ENCODE data around the gene SEC14L2. TPM values are rescaled to one million over a fixed set of nuclear protein-coding genes. Genes with fewer than 3 reads are reported as not detected.

Gene SEC14L2
- total and polyA plus RNA-seq, 2 of the 4 experiments (the other 2 are of a cell fraction), result 38.7 to 54.8 TPM

- H3K4me1 ChIP-seq (ENCODE audit: control insufficient read depth, insufficient read depth, low read length), result peaks cover 9% of the 10 kb centered on the region
- 0 out of 2 replicates have a peak overlapping the region, but pooled peaks have one; percentile 98 for H3K14ac ChIP-seq (replicated peaks; ENCODE audit: low read depth, low read length)
- no TSS peak for BruUV-seq (replicated peaks)
- H3K9me1 ChIP-seq (ENCODE audit: insufficient read depth, low read length), result peaks cover 3% of the 10 kb centered on the region; the same call in 1 of the 2 replicates
- CTCF ChIA-PET, result no interaction called here
- peak overlapping the region; percentile 99; the same call in 1 of the 2 replicates for H2AK5ac ChIP-seq (ENCODE audit: low read depth, low read length)
- ATAC-seq (ENCODE audit: low read depth), result no peak
- H3K4me3 ChIP-seq (ENCODE audit: insufficient read depth, low read depth, low read length), result no peak overlapping the region
- peaks cover 29% of the 10 kb centered on the region for H3K36me3 ChIP-seq (ENCODE audit: control insufficient read depth, insufficient read depth, low read length)
- H3K56ac ChIP-seq (ENCODE audit: extremely low read depth, insufficient read depth, low read length), result no peak overlapping the region
- in situ Hi-C loops (cut with MboI; ENCODE audit: low sequenced_read_pairs), result no loop called here
- no peak overlapping the region for H3K18ac ChIP-seq (ENCODE audit: low read depth, low read length)
- H2BK5ac ChIP-seq (ENCODE audit: low read depth, low read length, poor library complexity, severe bottlenecking), result no peak overlapping the region
- H3K4ac ChIP-seq (ENCODE audit: low read depth, low read length), result peak overlapping the region; percentile 92
- no peak overlapping the region for H4K5ac ChIP-seq (ENCODE audit: low read depth, low read length)
- no peak for DNase-seq
- no peak overlapping the region for H2BK15ac ChIP-seq (ENCODE audit: low read depth, low read length)
- peak overlapping the region; percentile 98 for H2AK9ac ChIP-seq (replicated peaks; ENCODE audit: low read depth, low read length, poor library complexity)
- H2AFZ ChIP-seq (replicated peaks; ENCODE audit: low read length, poor library complexity), result peak overlapping the region; percentile 23
- H3K23ac ChIP-seq (ENCODE audit: low read depth, low read length), result peak overlapping the region; percentile 51; the same call in 1 of the 2 replicates
- H3K9ac ChIP-seq (ENCODE audit: low read depth, low read length), result peak overlapping the region; percentile 93
- POLR2A ChIA-PET (ENCODE audit: unreplicated experiment), result interaction anchor here (0.6 kb wide), 2 partner anchors 122 to 181 kb away, joined by 3 read pairs; no protein-coding TSS in a partner anchor
- peak overlapping the region; percentile 14; the same call in 1 of the 2 replicates for H4K91ac ChIP-seq (ENCODE audit: insufficient read depth, low read depth, low read length)
- H4K8ac ChIP-seq (ENCODE audit: low read depth in 2 of 2, low read length in 2 of 2), result peak overlapping the region in 1 of 2 experiments; percentile 97; a peak in 2 of 4 replicates
- intact Hi-C loops (cut with micrococcal nuclease), result loop anchor here (2.0 kb wide), 3 partner anchors 37 to 277 kb away; no protein-coding TSS in a partner anchor
- dilution Hi-C loops (cut with HindIII; ENCODE audit: low sequenced_read_pairs, unreplicated experiment), result no loop called here
- TF ChIP-seq RCOR1 (IDR thresholded peaks at IDR 0.05; ENCODE audit: insufficient replicate concordance, low read length), result no peak
- no peak for TF ChIP-seq USF2 (IDR thresholded peaks at IDR 0.05; ENCODE audit: low read depth, low read length)
- WGBS, 2 experiments (ENCODE audit: extremely low coverage in 2 of 2, insufficient read length in 1 of 2), result no CpG with 5 or more reads among the region's 10 CpGs
- no peak overlapping the region for H2BK120ac ChIP-seq (ENCODE audit: low read depth, low read length)
- no peak overlapping the region for H2BK20ac ChIP-seq (ENCODE audit: low read depth, low read length)
- no peaks in the 10 kb centered on the region for H4K20me1 ChIP-seq (ENCODE audit: insufficient read depth, low read length)
- peak overlapping the region; percentile 96 for H3K4me2 ChIP-seq (ENCODE audit: low read depth, low read length)
- no peak overlapping the region for H3K27ac ChIP-seq (ENCODE audit: insufficient read depth, low read length)
- H3K9me3 ChIP-seq (ENCODE audit: control insufficient read depth, insufficient read depth, low read length), result no peaks in the 10 kb centered on the region
- H3K27me3 ChIP-seq (ENCODE audit: control insufficient read depth, insufficient read depth, low read length), result no peaks in the 10 kb centered on the region
- peaks cover 11 to 17% of the 10 kb centered on the region in 2 experiments for H3K79me1 ChIP-seq (ENCODE audit: low read depth in 1 of 2, low read length in 2 of 2)
Measured at GRCh38 chr22:30385942-30386341, 10.9 kb upstream of the SEC14L2 start.
